PC-9 (cell line): ENCODE results near the gene PHEX. TPM values are rescaled to one million over a fixed set of nuclear protein-coding genes. Genes with fewer than 3 reads are reported as not detected.

Experiments used
- BruUV-seq: library from RNA; stranded (reverse); fragments of 400-500 nt; replicated peaks from 2 replicates; lab custom pipeline; 2021; lab: Mats Ljungman, UMichigan
- CTCF ChIA-PET: fragments of 300-600 bp; sonication (Branson Sonifier 250); formaldehyde crosslinking; loops from one replicate; lab custom pipeline; 2022; ENCODE audit warnings: antibody characterized with exemption; lab: Charles Lee
- POLR2A ChIA-PET: fragments of 300-600 bp; sonication (Branson Sonifier 250); formaldehyde crosslinking; loops from one replicate; lab custom pipeline; 2022; ENCODE audit warnings: antibody characterized with exemption; ENCODE audit not compliant: unreplicated experiment; lab: Charles Lee
- DNase-seq, 2 experiments: peaks; one replicate each; pipeline versions ENCODE4 v3.0.0 to v3.0.0-alpha.2; 2015 to 2022; ENCODE audit warnings: mixed read lengths in 1 of 2
- H2AFZ ChIP-seq: fragments of 200-600 bp; sonication (generic); 2 replicates; pipeline ENCODE4 v1.8.1; 2017; ENCODE audit warnings: antibody characterized with exemption
- H3F3A ChIP-seq: fragments of 200-600 bp; sonication (generic); 2 replicates; pipeline ENCODE4 v1.8.1; 2017; ENCODE audit warnings: antibody characterized with exemption, mild to moderate bottlenecking, low read depth; ENCODE audit not compliant: insufficient read depth
- H3K27ac ChIP-seq: fragments of 200-600 bp; sonication (generic); 2 replicates; pipeline ENCODE4 v1.6.1; 2016; ENCODE audit warnings: mixed run types
- H3K27me3 ChIP-seq: fragments of 200-600 bp; sonication (generic); 2 replicates; pipeline ENCODE4 v1.6.1; 2016; ENCODE audit warnings: low read depth, mixed run types; ENCODE audit not compliant: insufficient read depth
- H3K36me3 ChIP-seq: fragments of 200-600 bp; sonication (generic); 2 replicates; pipeline ENCODE4 v1.6.1; 2016; ENCODE audit warnings: low read depth, mixed run types
- H3K4me1 ChIP-seq: fragments of 200-600 bp; sonication (generic); replicated peaks from 2 replicates; pipeline ENCODE4 v1.6.1; 2016; ENCODE audit warnings: mixed run types; ENCODE audit not compliant: insufficient read depth
- H3K4me2 ChIP-seq: fragments of 200-600 bp; sonication (generic); 2 replicates; pipeline ENCODE4 v1.6.1; 2017; ENCODE audit warnings: mixed run types
- H3K4me3 ChIP-seq: fragments of 200-600 bp; sonication (generic); 2 replicates; pipeline ENCODE4 v1.6.1; 2016; ENCODE audit warnings: mixed run types
- H3K79me2 ChIP-seq: fragments of 200-600 bp; sonication (generic); 2 replicates; pipeline ENCODE4 v1.6.1; 2017; ENCODE audit warnings: low read depth, mixed run types
- H3K9me2 ChIP-seq: fragments of 200-600 bp; sonication (generic); 2 replicates; pipeline ENCODE4 v1.8.1; 2017; ENCODE audit warnings: mild to moderate bottlenecking; ENCODE audit not compliant: insufficient read depth
- H3K9me3 ChIP-seq: fragments of 200-600 bp; sonication (generic); 2 replicates; pipeline ENCODE4 v1.8.1; 2016; ENCODE audit warnings: low read depth; ENCODE audit not compliant: insufficient read depth
- H4K20me1 ChIP-seq: fragments of 200-600 bp; sonication (generic); 2 replicates; pipeline ENCODE4 v1.8.1; 2017; ENCODE audit not compliant: insufficient read depth
- CTCF ChIP-seq: fragments of 200-600 bp; sonication (generic); conservative IDR thresholded peaks from 2 replicates; pipeline ENCODE4 v1.6.1; 2017; ENCODE audit warnings: mixed run types, antibody characterized with exemption, mild to moderate bottlenecking, moderate library complexity
- EZH2 ChIP-seq: fragments of 200-600 bp; sonication (generic); IDR thresholded peaks from 2 replicates; pipeline ENCODE4 v1.8.0; 2017; ENCODE audit warnings: antibody characterized with exemption, low read depth
- intact Hi-C: fragments of 100-400 bp; cut with micrococcal nuclease; formaldehyde crosslinking; loops from one replicate; pipeline ENCODE4 v1.10.0; 2022; ENCODE audit not compliant: unreplicated experiment
- total RNA-seq: library from RNA; stranded (reverse); gene quantifications from 2 replicates; pipeline ENCODE4 v1.2.3, GENCODE V29; 2021

The PHEX gene
- total RNA-seq, 1 experiment from 2014 or later = 3.5 TPM

GRCh38 chrX:22147214-22147613 lies 115.1 kb downstream of the PHEX start:
- ChIA-PET CTCF (no interaction called here), POLR2A (no interaction called here)
- no peak for DNase-seq
- no TSS peak for BruUV-seq
- no peaks in the 10 kb centered on the region for H3K27me3 ChIP-seq
- no peak overlapping the region for H3K4me2 ChIP-seq
- intact Hi-C loops = no loop called here
- no peak overlapping the region for H2AFZ ChIP-seq
- H4K20me1 ChIP-seq = no peaks in the 10 kb centered on the region
- H3K4me3 ChIP-seq = no peak overlapping the region
- no peak for TF ChIP-seq CTCF
- TF ChIP-seq EZH2 = no peak
- H3K9me2 ChIP-seq = no peaks in the 10 kb centered on the region
- no peak overlapping the region for H3K27ac ChIP-seq
- H3K79me2 ChIP-seq = no peaks in the 10 kb centered on the region
- H3K4me1 ChIP-seq = no peaks in the 10 kb centered on the region
- H3F3A ChIP-seq = no peaks in the 10 kb centered on the region
- H3K9me3 ChIP-seq = no peaks in the 10 kb centered on the region
- H3K36me3 ChIP-seq = no peaks in the 10 kb centered on the region

DNA sequence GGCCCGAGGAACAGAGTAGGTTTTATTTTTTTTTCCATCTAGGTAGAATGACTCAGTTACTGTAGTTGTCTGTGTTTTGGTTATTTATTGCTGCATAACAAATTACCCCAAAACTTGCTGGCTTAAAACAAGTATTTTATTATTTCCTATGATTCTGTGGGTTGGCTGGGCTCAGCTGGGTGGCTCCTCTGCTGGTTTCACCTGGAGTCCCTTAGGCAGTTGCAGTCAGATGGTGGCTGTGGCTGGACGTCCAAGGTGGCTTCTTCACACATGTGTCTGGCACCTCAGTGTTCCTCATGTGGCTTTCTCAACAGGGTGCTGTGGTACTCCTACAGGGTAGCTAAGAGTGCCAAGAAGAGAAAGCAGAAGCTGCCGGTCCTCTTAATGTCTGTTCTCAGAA lies 115.8 kb downstream of the PHEX start:
- no peak for DNase-seq
- ChIA-PET POLR2A (no interaction called here), CTCF (no interaction called here)
- no peaks in the 10 kb centered on the region for H3K4me1 ChIP-seq
- H3K9me3 ChIP-seq = no peaks in the 10 kb centered on the region
- TF ChIP-seq CTCF = no peak
- TF ChIP-seq EZH2 = no peak
- no peaks in the 10 kb centered on the region for H3K9me2 ChIP-seq
- no peak overlapping the region for H3K27ac ChIP-seq
- no TSS peak for BruUV-seq
- H4K20me1 ChIP-seq = no peaks in the 10 kb centered on the region
- no peaks in the 10 kb centered on the region for H3F3A ChIP-seq
- no peak overlapping the region for H2AFZ ChIP-seq
- no peaks in the 10 kb centered on the region for H3K27me3 ChIP-seq
- intact Hi-C loops = no loop called here
- no peak overlapping the region for H3K4me3 ChIP-seq
- H3K79me2 ChIP-seq = no peaks in the 10 kb centered on the region
- no peaks in the 10 kb centered on the region for H3K36me3 ChIP-seq
- H3K4me2 ChIP-seq = no peak overlapping the region

DNA sequence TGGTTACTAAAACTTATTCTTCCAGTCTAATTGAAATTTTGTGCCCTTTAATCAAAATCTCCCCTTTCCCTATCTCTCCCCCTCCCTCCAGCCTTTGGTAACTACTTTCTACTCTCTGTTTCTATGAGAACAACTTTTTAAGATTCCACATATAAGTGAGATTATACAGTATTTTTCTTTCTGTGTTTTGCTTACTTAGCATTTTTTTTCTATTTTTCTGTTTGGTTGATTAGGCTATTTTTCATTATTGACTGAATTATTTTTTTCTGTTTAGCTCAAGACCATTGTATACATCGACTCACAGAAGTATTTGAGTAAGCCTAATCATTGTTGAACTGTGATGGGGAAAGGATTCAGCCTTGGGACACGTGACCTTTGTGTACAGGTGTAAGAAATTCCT lies 116.4 kb downstream of the PHEX start:
- no peaks in the 10 kb centered on the region for H3K9me3 ChIP-seq
- no peak overlapping the region for H3K4me3 ChIP-seq
- H3K9me2 ChIP-seq = no peaks in the 10 kb centered on the region
- POLR2A ChIA-PET = no interaction called here
- no peaks in the 10 kb centered on the region for H3F3A ChIP-seq
- TF ChIP-seq EZH2 (no peak), CTCF (no peak)
- no peaks in the 10 kb centered on the region for H4K20me1 ChIP-seq
- H3K36me3 ChIP-seq = no peaks in the 10 kb centered on the region
- H3K27me3 ChIP-seq = no peaks in the 10 kb centered on the region
- H3K27ac ChIP-seq = no peak overlapping the region
- no peak overlapping the region for H3K4me2 ChIP-seq
- CTCF ChIA-PET = no interaction called here
- no peaks in the 10 kb centered on the region for H3K79me2 ChIP-seq
- no peak for DNase-seq
- BruUV-seq = no TSS peak
- H3K4me1 ChIP-seq = no peaks in the 10 kb centered on the region
- intact Hi-C loops = no loop called here
- no peak overlapping the region for H2AFZ ChIP-seq
